Activated gamma-delta T cell treated with Interleukin-2 at 50 U/mL for 16 hours (primary cell): ENCODE data around the gene FNDC4.
A peak's percentile ranks its signal among the peaks of the same experiment; 100 is the strongest.

ENCODE experiments used
- DNase-seq: peaks from one replicate; pipeline ENCODE4 v3.0.0-alpha.2; 2020

The FNDC4 gene

DNA sequence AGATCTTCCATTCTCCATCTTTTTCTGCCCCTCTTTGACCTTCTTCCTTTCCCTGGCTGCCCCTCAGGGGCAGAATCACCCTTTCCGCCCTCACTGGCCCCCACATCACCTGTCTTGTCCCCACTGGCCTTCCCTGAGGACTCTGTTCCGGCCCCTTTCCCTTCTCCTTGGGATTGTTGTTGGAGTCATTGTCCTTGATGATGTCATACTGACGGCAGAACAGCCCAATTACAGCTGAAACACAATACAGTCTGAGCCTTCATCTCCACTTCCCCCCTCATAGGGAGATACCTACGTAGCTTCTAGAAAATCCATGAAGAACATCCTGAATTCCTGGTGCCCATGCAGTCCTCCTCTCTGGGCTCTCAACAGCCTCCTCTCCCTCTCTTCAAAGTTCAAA is 2.4 kb downstream of the FNDC4 start:
- DNase-seq, result no peak

DNA sequence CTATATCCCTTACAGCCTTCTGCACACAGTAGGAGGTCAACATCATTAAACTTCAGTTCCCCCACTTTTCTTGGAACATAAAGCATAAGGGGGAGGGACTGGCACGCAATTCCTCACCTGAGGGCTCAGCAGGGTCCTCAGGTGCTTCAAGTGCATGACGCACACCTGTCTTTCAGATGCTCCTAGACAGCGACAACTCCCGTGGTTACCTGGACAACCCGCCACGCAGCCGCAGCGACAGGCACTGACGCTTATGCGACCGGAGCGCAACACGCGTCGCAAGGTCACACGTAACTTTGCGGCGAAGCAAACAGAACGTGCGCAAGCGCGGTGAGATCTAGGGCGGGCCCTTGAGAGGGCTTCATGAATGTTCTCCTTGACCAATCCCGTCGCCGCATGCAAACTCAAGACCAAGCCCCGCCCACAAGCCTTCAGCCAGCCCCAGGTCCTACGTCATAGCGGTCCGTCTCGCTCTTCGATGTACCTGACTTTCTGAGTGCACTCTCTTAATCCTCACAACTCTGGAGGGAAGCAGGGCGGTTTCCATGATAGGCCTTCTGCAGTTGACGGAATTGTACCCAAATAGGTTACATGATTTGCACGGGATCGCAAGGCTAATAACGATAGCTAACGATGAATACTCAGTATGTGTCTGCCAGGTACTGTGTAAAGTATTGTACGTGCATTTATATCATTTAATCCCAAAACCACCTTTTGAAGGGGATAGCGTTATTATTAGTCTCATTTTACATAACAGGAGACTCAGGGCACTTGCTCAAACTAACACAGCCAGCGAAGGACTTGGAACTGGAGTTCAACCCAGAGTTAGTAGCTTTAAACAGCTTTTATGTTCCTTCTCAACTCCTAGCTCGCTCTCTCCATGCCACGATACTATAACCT is 5.3 kb downstream of the FNDC4 start, which contains the start of gene IFT172:
TSS of gene IFT172 (minus strand) at position 246 of the 900 bp plus-strand sequence. CDS start at position 156, 90 bp downstream.
- DNase-seq, result peak; percentile 99

DNA sequence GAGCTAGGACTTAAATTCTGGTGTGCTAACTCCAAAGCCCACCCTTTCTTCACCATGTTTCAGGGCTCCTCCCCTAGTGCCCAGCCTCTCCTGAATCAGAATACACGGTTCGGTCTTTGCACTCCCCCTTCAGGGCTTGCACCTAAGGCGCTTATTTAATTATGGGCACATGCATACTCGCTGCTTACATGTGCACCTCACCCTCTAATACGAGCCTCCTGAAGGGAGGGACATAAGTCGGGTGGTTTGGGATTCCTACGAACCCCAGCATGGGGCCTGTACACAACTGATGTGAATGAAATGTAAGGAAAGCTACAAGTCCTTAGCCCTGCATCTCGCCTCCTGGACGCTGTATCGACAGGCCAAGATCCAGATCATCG is 5.9 kb downstream of the FNDC4 start:
- DNase-seq, result no peak

DNA sequence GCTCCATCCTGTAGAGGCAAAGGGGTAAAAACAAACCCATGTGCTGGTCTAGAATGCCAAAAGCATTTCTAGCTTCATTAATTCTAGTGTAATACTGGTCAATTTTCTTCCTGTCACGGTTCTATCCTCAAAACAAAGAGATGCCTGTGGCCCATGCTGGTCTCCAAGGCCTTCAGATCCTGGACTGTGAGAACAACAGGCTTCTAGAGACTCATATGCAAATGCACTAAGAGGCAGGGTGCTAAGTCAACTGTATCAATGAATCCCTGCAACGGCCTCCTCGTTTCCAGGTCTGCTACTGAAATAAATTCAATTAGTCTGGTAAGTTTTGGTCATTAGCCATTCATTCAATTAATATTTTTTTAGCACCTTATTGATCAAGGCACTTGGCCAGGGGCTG is 9.5 kb downstream of the FNDC4 start:
- no peak for DNase-seq

DNA sequence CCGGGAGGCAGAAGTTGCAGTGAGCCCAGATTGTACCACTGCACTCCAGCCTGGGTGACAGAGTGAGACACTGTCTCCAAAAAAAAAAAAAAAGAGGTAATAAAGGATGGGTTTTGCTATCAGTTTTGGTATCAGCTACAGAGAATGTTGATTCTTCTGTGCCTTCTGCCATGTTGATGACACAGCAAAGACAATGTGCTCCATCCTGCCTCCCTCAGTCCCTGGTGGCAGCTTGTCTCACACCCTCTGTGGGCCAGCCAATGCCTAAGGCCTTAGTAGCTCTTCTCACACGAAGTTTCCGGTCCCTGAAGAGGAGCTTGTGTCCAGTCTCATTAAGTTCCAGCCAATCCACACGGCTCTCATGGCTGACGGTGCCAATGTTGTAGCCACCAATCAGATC is 23.0 kb downstream of the FNDC4 start:
- DNase-seq, result no peak

DNA sequence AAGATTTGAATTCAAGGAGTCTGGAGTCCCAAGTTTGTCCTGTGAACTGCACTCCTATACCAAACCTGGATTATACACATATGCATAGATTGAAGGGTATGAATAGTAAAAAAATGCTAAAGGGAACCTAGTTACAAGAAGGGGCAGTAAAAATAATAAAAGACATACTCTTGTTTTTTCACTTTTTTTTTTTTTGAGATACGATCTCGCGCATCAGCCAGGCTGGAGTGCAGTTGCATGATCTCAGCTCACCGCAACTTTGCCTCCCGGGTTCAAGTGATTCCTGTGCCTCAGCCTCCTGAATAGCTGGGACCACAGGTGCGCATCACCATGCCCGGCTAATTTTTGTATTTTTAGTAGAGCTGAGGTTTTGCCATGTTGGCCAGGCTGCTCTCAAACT is 30.6 kb downstream of the FNDC4 start:
- no peak for DNase-seq

DNA sequence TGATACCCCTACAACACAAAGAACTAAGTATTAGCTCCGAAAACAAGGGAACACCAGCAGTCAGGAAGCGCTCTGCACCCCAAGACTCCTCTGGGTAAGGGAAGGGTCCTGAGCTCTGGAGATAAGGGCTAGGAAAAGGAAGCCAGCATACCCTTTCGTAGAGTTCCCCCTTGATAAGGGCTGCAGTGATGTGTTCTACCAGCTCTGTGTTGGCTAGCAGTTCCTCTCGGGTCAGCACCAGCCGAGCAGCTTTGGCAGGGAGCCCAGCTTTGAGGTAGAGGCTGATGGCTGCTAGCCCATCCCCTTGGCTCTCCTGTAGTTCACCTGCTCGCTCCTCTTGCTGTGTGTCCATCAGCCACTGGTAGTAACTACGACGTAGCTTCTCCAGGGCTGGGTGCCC is 33.9 kb downstream of the FNDC4 start:
- no peak for DNase-seq

DNA sequence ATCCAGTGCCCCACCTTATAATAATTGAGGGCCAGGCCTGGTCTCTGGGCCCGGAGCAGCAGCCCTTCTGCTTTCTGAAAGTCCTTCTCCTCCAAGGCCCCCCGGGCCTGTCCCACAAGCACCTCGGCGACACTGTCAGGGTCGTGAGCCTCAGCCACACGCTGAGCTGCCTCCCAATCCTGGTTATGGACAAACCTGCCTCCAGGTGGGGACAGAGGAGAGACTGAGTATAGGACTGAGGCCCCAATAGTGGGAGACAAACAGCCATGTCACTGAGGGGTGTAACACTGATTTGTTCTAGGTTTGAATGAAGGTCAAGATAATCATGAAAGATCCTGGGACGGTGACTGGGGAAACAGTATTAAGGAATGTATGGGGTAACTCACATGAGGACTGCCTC is 41.0 kb downstream of the FNDC4 start:
- no peak for DNase-seq

DNA sequence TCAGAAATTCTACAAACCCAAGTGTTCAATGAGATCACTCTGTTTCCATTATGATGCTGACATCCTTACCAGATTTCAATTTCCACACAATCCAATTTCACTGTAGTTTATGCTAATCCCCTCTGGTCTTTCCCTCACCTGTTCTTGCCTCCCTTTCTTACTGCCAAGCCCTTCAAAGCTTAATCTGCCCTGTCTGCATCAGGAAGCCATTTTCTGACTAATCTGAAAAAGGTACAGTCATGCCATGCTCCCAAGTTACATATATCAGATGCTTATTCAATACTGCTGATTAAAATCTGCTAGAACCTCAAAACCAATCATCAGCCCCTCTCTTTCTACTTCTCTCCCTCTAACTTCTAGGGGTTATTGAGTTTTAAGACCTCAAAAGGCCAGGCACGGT is 43.9 kb downstream of the FNDC4 start:
- DNase-seq, result no peak

DNA sequence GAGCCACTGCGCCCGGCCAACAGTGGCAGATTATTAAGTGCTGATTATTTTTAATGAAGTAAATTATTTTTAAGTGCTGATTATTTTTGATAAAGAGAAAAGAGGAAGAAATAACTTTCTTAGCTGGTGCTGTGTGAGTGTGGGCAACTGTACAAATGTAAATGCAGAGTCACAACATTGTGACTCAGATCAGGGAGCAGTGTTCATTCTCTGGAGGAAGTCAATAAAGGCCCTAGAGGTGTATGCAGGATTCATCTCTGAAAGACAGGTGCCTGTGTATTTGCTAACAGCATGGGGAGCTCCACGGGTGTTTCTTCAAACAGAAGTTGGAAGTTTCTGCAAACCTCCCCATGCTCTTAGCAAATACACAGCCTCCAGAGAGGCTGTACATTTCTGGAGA is 46.6 kb downstream of the FNDC4 start:
- DNase-seq, result no peak

DNA sequence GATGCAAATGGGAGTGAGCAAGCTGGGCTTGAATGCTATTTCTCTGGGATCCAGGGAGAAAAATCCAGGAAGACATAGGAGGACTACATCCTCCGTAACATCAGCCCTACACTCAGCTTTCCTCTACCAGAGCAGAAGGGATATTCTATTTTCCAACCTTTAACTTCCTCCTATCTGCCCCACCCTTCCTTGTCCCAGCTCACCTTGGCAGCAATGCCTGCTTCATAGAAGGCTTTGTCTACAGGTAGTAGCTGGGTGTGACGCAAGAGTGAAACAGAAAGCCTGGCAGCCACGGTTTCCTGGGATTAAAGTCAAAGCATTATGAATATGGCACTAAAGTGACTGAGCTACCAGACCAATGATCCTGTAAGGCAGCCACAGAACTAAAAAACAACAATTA is 48.9 kb downstream of the FNDC4 start:
- no peak for DNase-seq

DNA sequence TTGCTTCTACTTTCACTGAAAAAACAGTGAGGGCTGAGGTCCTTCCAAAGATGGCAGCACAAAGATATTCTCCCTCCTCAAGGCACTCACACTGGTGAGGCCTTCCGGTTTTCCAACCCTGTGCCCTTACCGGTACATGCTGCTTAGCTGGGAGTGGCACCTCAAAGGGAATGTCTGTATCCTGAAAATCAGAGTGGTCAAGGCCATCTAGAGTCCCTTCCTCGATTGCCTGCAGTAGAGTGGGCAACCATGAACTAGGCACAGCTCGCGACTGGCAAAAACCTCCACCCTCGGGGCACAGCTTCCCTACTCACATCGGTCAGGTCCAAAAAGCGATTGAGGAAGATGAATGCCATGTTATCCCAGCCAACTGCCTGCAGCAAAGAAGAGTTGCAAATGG is 49.4 kb downstream of the FNDC4 start:
- DNase-seq, result no peak

DNA sequence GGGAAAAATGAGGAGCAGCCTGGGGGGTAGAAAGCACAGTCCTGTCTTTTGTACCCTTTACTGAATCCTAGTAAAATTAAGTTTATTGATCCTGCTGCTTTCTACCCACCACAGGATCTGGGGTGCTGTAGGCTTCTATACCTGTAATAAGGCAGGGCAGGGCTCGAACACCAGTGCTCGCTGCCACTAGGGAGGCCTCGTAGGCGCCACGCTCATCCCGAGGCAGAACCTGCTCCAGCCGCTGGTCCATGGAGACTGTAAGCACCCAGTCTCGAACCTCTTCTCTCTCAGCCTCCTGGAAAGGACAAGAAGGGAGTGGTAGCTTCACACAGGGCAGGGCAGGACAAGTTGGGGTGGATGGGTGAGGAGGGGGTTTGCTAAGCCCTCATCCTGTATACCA is 49.8 kb downstream of the FNDC4 start:
- DNase-seq, result no peak

DNA sequence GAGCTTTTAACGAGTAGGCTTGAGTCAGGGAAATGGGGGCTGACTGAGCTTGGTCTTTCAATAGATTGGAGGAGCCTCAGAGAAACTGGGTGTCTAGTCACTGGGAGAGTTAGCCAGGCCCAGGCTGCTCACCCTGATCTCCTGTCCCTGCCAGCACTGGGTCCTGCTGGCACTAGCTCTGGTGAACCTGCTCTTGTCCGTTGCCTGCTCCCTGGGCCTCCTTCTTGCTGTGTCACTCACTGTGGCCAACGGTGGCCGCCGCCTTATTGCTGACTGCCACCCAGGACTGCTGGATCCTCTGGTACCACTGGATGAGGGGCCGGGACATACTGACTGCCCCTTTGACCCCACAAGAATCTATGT is 52.1 kb downstream of the FNDC4 start:
- DNase-seq, result no peak

DNA sequence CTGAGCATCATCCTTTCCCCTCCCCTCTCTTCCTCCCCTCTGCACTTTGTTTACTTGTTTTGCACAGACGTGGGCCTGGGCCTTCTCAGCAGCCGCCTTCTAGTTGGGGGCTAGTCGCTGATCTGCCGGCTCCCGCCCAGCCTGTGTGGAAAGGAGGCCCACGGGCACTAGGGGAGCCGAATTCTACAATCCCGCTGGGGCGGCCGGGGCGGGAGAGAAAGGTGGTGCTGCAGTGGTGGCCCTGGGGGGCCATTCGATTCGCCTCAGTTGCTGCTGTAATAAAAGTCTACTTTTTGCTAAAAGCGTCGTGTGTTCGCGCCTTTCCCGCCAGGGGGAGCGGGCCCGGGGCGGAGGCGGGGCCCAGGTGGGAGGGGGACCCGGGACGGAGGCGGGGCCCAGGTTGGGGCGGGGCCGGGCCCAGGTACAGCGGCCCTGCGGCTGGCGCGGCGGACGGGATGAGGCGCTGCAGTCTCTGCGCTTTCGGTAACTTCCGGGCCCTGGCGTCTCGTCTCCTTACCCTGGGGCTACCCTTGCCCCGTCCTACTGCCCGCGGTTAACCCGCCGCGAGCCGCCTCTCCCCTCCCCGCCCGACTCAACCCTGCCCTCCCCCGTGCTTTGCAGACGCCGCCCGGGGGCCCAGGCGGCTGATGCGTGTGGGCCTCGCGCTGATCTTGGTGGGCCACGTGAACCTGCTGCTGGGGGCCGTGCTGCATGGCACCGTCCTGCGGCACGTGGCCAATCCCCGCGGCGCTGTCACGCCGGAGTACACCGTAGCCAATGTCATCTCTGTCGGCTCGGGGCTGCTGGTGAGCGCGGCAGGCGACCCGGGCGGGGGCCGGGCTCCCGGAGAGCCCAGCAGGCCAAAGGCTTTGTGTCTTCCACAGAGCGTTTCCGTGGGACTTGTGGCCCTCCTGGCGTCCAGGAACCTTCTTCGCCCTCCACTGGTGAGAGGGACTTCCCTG is 52.8 kb downstream of the FNDC4 start, which contains the start of gene KRTCAP3:
TSS of gene KRTCAP3 (plus strand) at position 424 of the 962 bp plus-strand sequence. CDS start at position 456, 32 bp downstream.
- DNase-seq, result peak; percentile 35
